Measurements from ENCODE around the gene HIC1. TPM values are rescaled to one million over a fixed set of nuclear protein-coding genes. Genes with fewer than 3 reads are reported as not detected.
A peak's percentile ranks its signal among the peaks of the same experiment; 100 is the strongest.

The HIC1 gene
- total and polyA plus RNA-seq, 3 experiments from 2014 or later, result 1.3 to 42.7 (median 39.5) TPM

- Mint-ChIP-seq H3K9me3 (no peaks in the 10 kb centered on the region), H3K4me1 (peaks cover 14 to 82% (median 24%) of the 10 kb centered on the region in 3 donors), H3K27ac (peak overlapping the region in 6 of 8 donors; percentile 36 to 84 (median 60)), H3K27me3 (peaks cover 0 to 5% of the 10 kb centered on the region in 2 donors), H3K4me3 (peak overlapping the region in 1 of 7 donors; percentile 9), H3K36me3 (peaks cover 0 to 68% (median 5%) of the 10 kb centered on the region in 3 donors)
- CTCF ChIA-PET, result interaction anchor here (5.2 kb wide), 1 partner anchor 183 kb away, joined by 23 read pairs; no protein-coding TSS in a partner anchor
- Histone ChIP-seq H3K27me3 (ENCODE audit: insufficient read depth, low read length, poor library complexity, severe bottlenecking) (no peaks in the 10 kb centered on the region), H3K27ac (ENCODE audit: low read depth, low read length) (no peak overlapping the region), H3K4me1 (ENCODE audit: insufficient read depth, low read length) (peaks cover 9% of the 10 kb centered on the region), H3K36me3 (ENCODE audit: insufficient read depth, low read length) (peaks cover 21% of the 10 kb centered on the region), H3K9me3 (ENCODE audit: low read length) (no peaks in the 10 kb centered on the region), H3K4me3 (ENCODE audit: low read length) (no peak overlapping the region)
- POLR2A ChIA-PET, result no interaction called here
- no peak for DNase-seq
Measured at GRCh38 chr17:2062571-2063183, 7.8 kb downstream of the HIC1 start.

GRCh38 chr17:2063261-2064146 is 8.6 kb downstream of the HIC1 start:
- H3K9me3 ChIP-seq (ENCODE audit: low read length), result no peaks in the 10 kb centered on the region
- POLR2A ChIA-PET, result interaction anchor here (1.1 kb wide), 1 partner anchor 7 kb away, joined by 3 read pairs; no protein-coding TSS in a partner anchor

GRCh38 chr17:2064147-2064489 is 9.2 kb downstream of the HIC1 start:
- Histone ChIP-seq H3K36me3 (ENCODE audit: insufficient read depth, low read length) (peaks cover 21% of the 10 kb centered on the region), H3K27ac (ENCODE audit: low read depth, low read length) (no peak overlapping the region), H3K9me3 (ENCODE audit: low read length) (no peaks in the 10 kb centered on the region), H3K4me3 (ENCODE audit: low read length) (no peak overlapping the region), H3K27me3 (ENCODE audit: insufficient read depth, low read length, poor library complexity, severe bottlenecking) (no peaks in the 10 kb centered on the region), H3K4me1 (ENCODE audit: insufficient read depth, low read length) (peaks cover 20% of the 10 kb centered on the region)
- H3K27me3 Mint-ChIP-seq, result peaks cover 0 to 5% of the 10 kb centered on the region in 2 donors
- H3K27ac Mint-ChIP-seq, result peak overlapping the region in 5 of 8 donors; percentile 51 to 89 (median 68)
- peaks cover 26 to 96% (median 38%) of the 10 kb centered on the region in 3 donors for H3K4me1 Mint-ChIP-seq
- POLR2A ChIA-PET, result interaction anchor here (0.6 to 1.1 kb wide), 2 partner anchors 8 to 17 kb away, joined by 3 read pairs; no protein-coding TSS in a partner anchor
- H3K36me3 Mint-ChIP-seq, result peaks cover 0 to 80% (median 8%) of the 10 kb centered on the region in 3 donors
- H3K4me3 Mint-ChIP-seq, result peak overlapping the region in 1 of 7 donors; percentile 53
- H3K9me3 Mint-ChIP-seq, result no peaks in the 10 kb centered on the region
- DNase-seq, result no peak
- CTCF ChIA-PET, result interaction anchor here (1.0 to 5.2 kb wide), 5 partner anchors 10 to 181 kb away, joined by 3 to 23 read pairs (median 3); no protein-coding TSS in a partner anchor

More at GRCh38 chr17:2063261-2064146, 8.6 kb downstream of the HIC1 start:
- Mint-ChIP-seq H3K27me3 (peaks cover 0 to 5% of the 10 kb centered on the region in 2 donors), H3K9me3 (no peaks in the 10 kb centered on the region), H3K4me1 (peaks cover 20 to 90% (median 32%) of the 10 kb centered on the region in 3 donors), H3K36me3 (peaks cover 0 to 75% (median 5%) of the 10 kb centered on the region in 3 donors), H3K4me3 (peak overlapping the region in 1 of 7 donors; percentile 53), H3K27ac (peak overlapping the region in 7 of 8 donors; percentile 33 to 88 (median 61))
- DNase-seq, result peak in 1 of 5 donors; percentile 68
- Histone ChIP-seq H3K4me3 (ENCODE audit: low read length) (no peak overlapping the region), H3K27ac (ENCODE audit: low read depth, low read length) (no peak overlapping the region), H3K27me3 (ENCODE audit: insufficient read depth, low read length, poor library complexity, severe bottlenecking) (no peaks in the 10 kb centered on the region), H3K4me1 (ENCODE audit: insufficient read depth, low read length) (peaks cover 14% of the 10 kb centered on the region), H3K36me3 (ENCODE audit: insufficient read depth, low read length) (peaks cover 21% of the 10 kb centered on the region)
- CTCF ChIA-PET, result interaction anchor here (1.2 to 5.2 kb wide), 4 partner anchors 9 to 182 kb away, joined by 3 to 23 read pairs (median 4); no protein-coding TSS in a partner anchor

- H3K27ac Mint-ChIP-seq, result peak overlapping the region in 6 of 8 donors; percentile 26 to 89 (median 84)
- ChIA-PET POLR2A (interaction anchor here (0.6 to 1.1 kb wide), 2 partner anchors 9 to 16 kb away, joined by 3 read pairs; no protein-coding TSS in a partner anchor), CTCF (interaction anchor here (1.0 to 5.2 kb wide), 6 partner anchors 10 to 218 kb away, joined by 3 to 23 read pairs (median 4); no protein-coding TSS in a partner anchor)
Measured at GRCh38 chr17:2064520-2064971, 9.6 kb downstream of the HIC1 start.

GRCh38 chr17:2064980-2065785 is 10.3 kb downstream of the HIC1 start:
- peaks cover 0 to 75% (median 10%) of the 10 kb centered on the region in 3 donors for H3K36me3 Mint-ChIP-seq
- peak in 2 of 5 donors; percentile 33 to 72 for DNase-seq
- peaks cover 31 to 97% (median 45%) of the 10 kb centered on the region in 3 donors for H3K4me1 Mint-ChIP-seq
- CTCF ChIA-PET, result interaction anchor here (1.0 to 5.2 kb wide), 7 partner anchors 8 to 218 kb away, joined by 3 to 23 read pairs (median 5); no protein-coding TSS in a partner anchor
- Histone ChIP-seq H3K27me3 (ENCODE audit: insufficient read depth, low read length, poor library complexity, severe bottlenecking) (no peaks in the 10 kb centered on the region), H3K27ac (ENCODE audit: low read depth, low read length) (no peak overlapping the region), H3K4me3 (ENCODE audit: low read length) (no peak overlapping the region), H3K9me3 (ENCODE audit: low read length) (no peaks in the 10 kb centered on the region), H3K36me3 (ENCODE audit: insufficient read depth, low read length) (peaks cover 21% of the 10 kb centered on the region), H3K4me1 (ENCODE audit: insufficient read depth, low read length) (peaks cover 20% of the 10 kb centered on the region)
- H3K9me3 Mint-ChIP-seq, result no peaks in the 10 kb centered on the region
- peaks cover 0 to 3% of the 10 kb centered on the region in 2 donors for H3K27me3 Mint-ChIP-seq
- H3K27ac Mint-ChIP-seq, result peak overlapping the region in 7 of 8 donors; percentile 18 to 89 (median 87)
- POLR2A ChIA-PET, result interaction anchor here (0.8 kb wide), 1 partner anchor 10 kb away, joined by 3 read pairs; no protein-coding TSS in a partner anchor
- peak overlapping the region in 4 of 7 donors; percentile 2 to 81 (median 31) for H3K4me3 Mint-ChIP-seq

More at GRCh38 chr17:2064520-2064971, 9.6 kb downstream of the HIC1 start:
- no peak overlapping the region for H3K27ac ChIP-seq (ENCODE audit: low read depth, low read length)
- H3K27me3 ChIP-seq (ENCODE audit: insufficient read depth, low read length, poor library complexity, severe bottlenecking), result no peaks in the 10 kb centered on the region
- peaks cover 20% of the 10 kb centered on the region for H3K4me1 ChIP-seq (ENCODE audit: insufficient read depth, low read length)
- H3K9me3 ChIP-seq (ENCODE audit: low read length), result no peaks in the 10 kb centered on the region
- no peak overlapping the region for H3K4me3 ChIP-seq (ENCODE audit: low read length)
- DNase-seq, result no peak
- H3K4me3 Mint-ChIP-seq, result peak overlapping the region in 5 of 7 donors; percentile 2 to 81 (median 32)
- H3K27me3 Mint-ChIP-seq, result peaks cover 0 to 4% of the 10 kb centered on the region in 2 donors
- H3K36me3 Mint-ChIP-seq, result peaks cover 0 to 78% (median 8%) of the 10 kb centered on the region in 3 donors
- H3K9me3 Mint-ChIP-seq, result no peaks in the 10 kb centered on the region
- H3K36me3 ChIP-seq (ENCODE audit: insufficient read depth, low read length), result peaks cover 21% of the 10 kb centered on the region
- peaks cover 25 to 97% (median 40%) of the 10 kb centered on the region in 3 donors for H3K4me1 Mint-ChIP-seq

GRCh38 chr17:2065949-2066400 is 11.1 kb downstream of the HIC1 start:
- no peak for DNase-seq
- Histone ChIP-seq H3K4me3 (ENCODE audit: low read length) (no peak overlapping the region), H3K27me3 (ENCODE audit: insufficient read depth, low read length, poor library complexity, severe bottlenecking) (no peaks in the 10 kb centered on the region), H3K4me1 (ENCODE audit: insufficient read depth, low read length) (peaks cover 27% of the 10 kb centered on the region), H3K27ac (ENCODE audit: low read depth, low read length) (no peak overlapping the region), H3K36me3 (ENCODE audit: insufficient read depth, low read length) (peaks cover 21% of the 10 kb centered on the region), H3K9me3 (ENCODE audit: low read length) (no peaks in the 10 kb centered on the region)
- H3K36me3 Mint-ChIP-seq, result peaks cover 0 to 70% (median 12%) of the 10 kb centered on the region in 3 donors
- H3K9me3 Mint-ChIP-seq, result no peaks in the 10 kb centered on the region
- H3K4me1 Mint-ChIP-seq, result peaks cover 38 to 97% (median 52%) of the 10 kb centered on the region in 3 donors
- peak overlapping the region in 7 of 8 donors; percentile 18 to 39 (median 33) for H3K27ac Mint-ChIP-seq
- no peaks in the 10 kb centered on the region for H3K27me3 Mint-ChIP-seq
- ChIA-PET CTCF (interaction anchor here (1.2 to 5.2 kb wide), 4 partner anchors 9 to 217 kb away, joined by 5 to 23 read pairs (median 6); no protein-coding TSS in a partner anchor), POLR2A (interaction anchor here (0.8 kb wide), 1 partner anchor 10 kb away, joined by 3 read pairs; no protein-coding TSS in a partner anchor)
- H3K4me3 Mint-ChIP-seq, result no peak overlapping the region
